ENCODE data around the gene GKN1. TPM values are rescaled to one million over a fixed set of nuclear protein-coding genes. Genes with fewer than 3 reads are reported as not detected.

GKN1 gene
- total and polyA plus RNA-seq, 9 donors: 0.09 to 0.27 (median 0.16) TPM; not detected in 2

GRCh38 chr2:68977453-68977852 is 3.0 kb downstream of the GKN1 start:
- no peak for DNase-seq
- Histone ChIP-seq H3K4me3 (ENCODE audit: low read length) (no peak overlapping the region), H3K27me3 (ENCODE audit: control insufficient read depth, insufficient read depth, low read length) (no peaks in the 10 kb centered on the region), H3K36me3 (ENCODE audit: control insufficient read depth, insufficient read depth, low read length) (no peaks in the 10 kb centered on the region), H3K4me1 (ENCODE audit: control insufficient read depth, insufficient read depth, low read length) (no peaks in the 10 kb centered on the region), H3K27ac (ENCODE audit: low read length) (no peak overlapping the region), H3K9me3 (replicated peaks; ENCODE audit: control insufficient read depth, low read depth, low read length) (no peaks in the 10 kb centered on the region)
- 100% methylated on average over 1 of the region's 4 CpGs for WGBS (ENCODE audit: insufficient coverage)

GRCh38 chr2:68978098-68978497 is 3.7 kb downstream of the GKN1 start:
- H3K36me3 ChIP-seq (ENCODE audit: control insufficient read depth, insufficient read depth, low read length): no peaks in the 10 kb centered on the region
- no peaks in the 10 kb centered on the region for H3K27me3 ChIP-seq (ENCODE audit: control insufficient read depth, insufficient read depth, low read length)
- DNase-seq: no peak
- no peaks in the 10 kb centered on the region for H3K9me3 ChIP-seq (replicated peaks; ENCODE audit: control insufficient read depth, low read depth, low read length)
- H3K27ac ChIP-seq (ENCODE audit: low read length): no peak overlapping the region
- H3K4me1 ChIP-seq (ENCODE audit: control insufficient read depth, insufficient read depth, low read length): no peaks in the 10 kb centered on the region
- no CpG with 5 or more reads among the region's 3 CpGs for WGBS (ENCODE audit: insufficient coverage)
- H3K4me3 ChIP-seq (ENCODE audit: low read length): no peak overlapping the region

GRCh38 chr2:68980956-68981355 is 6.5 kb downstream of the GKN1 start:
- Histone ChIP-seq H3K4me1 (ENCODE audit: control insufficient read depth, insufficient read depth, low read length) (no peaks in the 10 kb centered on the region), H3K27ac (ENCODE audit: low read length) (no peak overlapping the region), H3K27me3 (ENCODE audit: control insufficient read depth, insufficient read depth, low read length) (no peaks in the 10 kb centered on the region), H3K4me3 (ENCODE audit: low read length) (no peak overlapping the region), H3K36me3 (ENCODE audit: control insufficient read depth, insufficient read depth, low read length) (no peaks in the 10 kb centered on the region), H3K9me3 (replicated peaks; ENCODE audit: control insufficient read depth, low read depth, low read length) (no peaks in the 10 kb centered on the region)
- WGBS (ENCODE audit: insufficient coverage): no CpG with 5 or more reads among the region's 1 CpG
- no peak for DNase-seq

- peak; percentile 52 for DNase-seq
- Histone ChIP-seq H3K27ac (ENCODE audit: low read length) (no peak overlapping the region), H3K4me3 (ENCODE audit: low read length) (no peak overlapping the region), H3K36me3 (ENCODE audit: control insufficient read depth, insufficient read depth, low read length) (no peaks in the 10 kb centered on the region), H3K4me1 (ENCODE audit: control insufficient read depth, insufficient read depth, low read length) (peaks cover 3% of the 10 kb centered on the region), H3K27me3 (ENCODE audit: control insufficient read depth, insufficient read depth, low read length) (no peaks in the 10 kb centered on the region), H3K9me3 (replicated peaks; ENCODE audit: control insufficient read depth, low read depth, low read length) (no peaks in the 10 kb centered on the region)
- no CpG with 5 or more reads among the region's 5 CpGs for WGBS (ENCODE audit: insufficient coverage)
These were observed 12.6 kb downstream of the GKN1 start for GRCh38 chr2:68987021-68987503.

- H3K4me1 ChIP-seq (ENCODE audit: control insufficient read depth, insufficient read depth, low read length): peaks cover 3% of the 10 kb centered on the region
- H3K9me3 ChIP-seq (replicated peaks; ENCODE audit: control insufficient read depth, low read depth, low read length): no peaks in the 10 kb centered on the region
- H3K27ac ChIP-seq (ENCODE audit: low read length): no peak overlapping the region
- H3K36me3 ChIP-seq (ENCODE audit: control insufficient read depth, insufficient read depth, low read length): no peaks in the 10 kb centered on the region
- DNase-seq: no peak
- H3K4me3 ChIP-seq (ENCODE audit: low read length): no peak overlapping the region
- no peaks in the 10 kb centered on the region for H3K27me3 ChIP-seq (ENCODE audit: control insufficient read depth, insufficient read depth, low read length)
- WGBS (ENCODE audit: insufficient coverage): 38% methylated on average over 4 of the region's 5 CpGs
These were observed 14.6 kb downstream of the GKN1 start for GRCh38 chr2:68989035-68989434.

GRCh38 chr2:68992341-68992740 is 17.9 kb downstream of the GKN1 start:
- Histone ChIP-seq H3K4me3 (ENCODE audit: low read length) (no peak overlapping the region), H3K36me3 (ENCODE audit: control insufficient read depth, insufficient read depth, low read length) (no peaks in the 10 kb centered on the region), H3K27me3 (ENCODE audit: control insufficient read depth, insufficient read depth, low read length) (no peaks in the 10 kb centered on the region), H3K27ac (ENCODE audit: low read length) (no peak overlapping the region), H3K9me3 (replicated peaks; ENCODE audit: control insufficient read depth, low read depth, low read length) (no peaks in the 10 kb centered on the region), H3K4me1 (ENCODE audit: control insufficient read depth, insufficient read depth, low read length) (peaks cover 4% of the 10 kb centered on the region)
- no peak for DNase-seq
- WGBS (ENCODE audit: insufficient coverage): 78% methylated on average over 2 of the region's 5 CpGs

- H3K27me3 ChIP-seq (ENCODE audit: control insufficient read depth, insufficient read depth, low read length): no peaks in the 10 kb centered on the region
- no peaks in the 10 kb centered on the region for H3K9me3 ChIP-seq (replicated peaks; ENCODE audit: control insufficient read depth, low read depth, low read length)
- H3K4me1 ChIP-seq (ENCODE audit: control insufficient read depth, insufficient read depth, low read length): peaks cover 4% of the 10 kb centered on the region
- DNase-seq: no peak
- no peak overlapping the region for H3K27ac ChIP-seq (ENCODE audit: low read length)
- no peak overlapping the region for H3K4me3 ChIP-seq (ENCODE audit: low read length)
- WGBS (ENCODE audit: insufficient coverage): 75% methylated on average over 2 of the region's 3 CpGs
- H3K36me3 ChIP-seq (ENCODE audit: control insufficient read depth, insufficient read depth, low read length): no peaks in the 10 kb centered on the region
These were observed 18.5 kb downstream of the GKN1 start for GRCh38 chr2:68992933-68993332.

GRCh38 chr2:68993660-68994059 is 19.2 kb downstream of the GKN1 start:
- H3K27me3 ChIP-seq (ENCODE audit: control insufficient read depth, insufficient read depth, low read length): no peaks in the 10 kb centered on the region
- DNase-seq: no peak
- no peaks in the 10 kb centered on the region for H3K9me3 ChIP-seq (replicated peaks; ENCODE audit: control insufficient read depth, low read depth, low read length)
- no peaks in the 10 kb centered on the region for H3K36me3 ChIP-seq (ENCODE audit: control insufficient read depth, insufficient read depth, low read length)
- no peak overlapping the region for H3K27ac ChIP-seq (ENCODE audit: low read length)
- peaks cover 4% of the 10 kb centered on the region for H3K4me1 ChIP-seq (ENCODE audit: control insufficient read depth, insufficient read depth, low read length)
- WGBS (ENCODE audit: insufficient coverage): 86% methylated on average over 6 of the region's 7 CpGs
- no peak overlapping the region for H3K4me3 ChIP-seq (ENCODE audit: low read length)

GRCh38 chr2:68994864-68995263 is 20.4 kb downstream of the GKN1 start:
- WGBS (ENCODE audit: insufficient coverage): 32% methylated on average over 4 of the region's 4 CpGs
- Histone ChIP-seq H3K4me1 (ENCODE audit: control insufficient read depth, insufficient read depth, low read length) (peaks cover 4% of the 10 kb centered on the region), H3K4me3 (ENCODE audit: low read length) (no peak overlapping the region), H3K27ac (ENCODE audit: low read length) (no peak overlapping the region), H3K36me3 (ENCODE audit: control insufficient read depth, insufficient read depth, low read length) (no peaks in the 10 kb centered on the region), H3K9me3 (replicated peaks; ENCODE audit: control insufficient read depth, low read depth, low read length) (no peaks in the 10 kb centered on the region), H3K27me3 (ENCODE audit: control insufficient read depth, insufficient read depth, low read length) (no peaks in the 10 kb centered on the region)
- DNase-seq: peak; percentile 41

- no peak overlapping the region for H3K4me3 ChIP-seq (ENCODE audit: low read length)
- H3K36me3 ChIP-seq (ENCODE audit: control insufficient read depth, insufficient read depth, low read length): no peaks in the 10 kb centered on the region
- no peaks in the 10 kb centered on the region for H3K9me3 ChIP-seq (replicated peaks; ENCODE audit: control insufficient read depth, low read depth, low read length)
- WGBS (ENCODE audit: insufficient coverage): 34% methylated on average over 2 of the region's 3 CpGs
- H3K27ac ChIP-seq (ENCODE audit: low read length): no peak overlapping the region
- H3K4me1 ChIP-seq (ENCODE audit: control insufficient read depth, insufficient read depth, low read length): peaks cover 4% of the 10 kb centered on the region
- no peaks in the 10 kb centered on the region for H3K27me3 ChIP-seq (ENCODE audit: control insufficient read depth, insufficient read depth, low read length)
- DNase-seq: no peak
These were observed 21.5 kb downstream of the GKN1 start for GRCh38 chr2:68995916-68996315.

GRCh38 chr2:68997401-68997800 is 23.0 kb downstream of the GKN1 start:
- Histone ChIP-seq H3K36me3 (ENCODE audit: control insufficient read depth, insufficient read depth, low read length) (no peaks in the 10 kb centered on the region), H3K4me3 (ENCODE audit: low read length) (no peak overlapping the region), H3K9me3 (replicated peaks; ENCODE audit: control insufficient read depth, low read depth, low read length) (peaks cover 10% of the 10 kb centered on the region), H3K27me3 (ENCODE audit: control insufficient read depth, insufficient read depth, low read length) (no peaks in the 10 kb centered on the region), H3K27ac (ENCODE audit: low read length) (no peak overlapping the region), H3K4me1 (ENCODE audit: control insufficient read depth, insufficient read depth, low read length) (peaks cover 4% of the 10 kb centered on the region)
- no peak for DNase-seq

Data from muscle of leg (tissue), 11 donors.